GM12801 (cell line): ENCODE measurements around the gene ZFP36L2.

Experiments
- TF ChIP-seq, protein P1 (sequence below): IDR thresholded peaks from one replicate; pipeline ENCODE4 v1.5.1; 2011; ENCODE audit warnings: control low read depth; ENCODE audit not compliant: insufficient read length; ENCODE audit errors: extremely low read depth

The ZFP36L2 gene

DNA sequence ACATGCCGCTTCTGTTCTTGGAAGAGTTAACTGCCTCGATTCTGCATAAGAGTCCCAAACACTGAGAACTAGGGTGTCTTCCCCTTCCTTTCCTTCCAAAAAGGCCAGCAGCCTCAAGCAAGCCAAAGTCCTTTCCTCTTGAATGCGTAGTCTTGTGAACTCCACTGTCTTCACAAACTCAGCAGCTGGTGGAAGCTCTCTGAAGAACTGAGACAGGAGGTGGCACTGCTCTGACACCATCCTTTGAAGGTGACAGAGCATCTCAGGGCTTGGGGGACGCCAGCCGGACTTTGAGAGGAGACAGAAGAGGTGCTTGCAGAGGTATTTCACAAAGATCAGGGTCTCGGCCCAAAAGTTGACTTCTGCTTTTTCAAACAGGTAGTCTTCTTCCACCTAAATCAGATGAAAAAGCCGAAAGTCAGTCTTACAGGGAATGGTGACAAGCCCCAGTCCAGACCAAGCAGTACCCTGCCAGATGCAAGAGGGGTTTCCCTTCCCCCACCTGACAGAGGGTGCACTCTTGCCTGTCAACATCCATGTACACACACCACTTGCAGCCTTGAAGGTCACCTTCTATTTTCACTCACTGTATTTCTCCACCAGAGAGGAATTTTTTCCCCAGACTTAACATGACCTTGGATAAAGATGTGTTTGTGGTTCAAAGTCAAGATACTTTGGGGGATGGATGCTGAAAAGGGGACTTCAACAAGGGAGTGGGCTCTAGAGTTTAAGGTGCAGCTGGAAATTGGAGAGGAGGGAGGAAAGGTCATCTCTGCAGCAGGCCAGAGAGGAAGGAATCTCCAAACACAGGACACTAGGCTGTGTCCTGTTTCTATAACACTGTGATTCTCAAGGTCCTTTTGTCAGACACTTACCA, 4.8 kb upstream of the ZFP36L2 start:
- TF ChIP-seq, protein P1, sequence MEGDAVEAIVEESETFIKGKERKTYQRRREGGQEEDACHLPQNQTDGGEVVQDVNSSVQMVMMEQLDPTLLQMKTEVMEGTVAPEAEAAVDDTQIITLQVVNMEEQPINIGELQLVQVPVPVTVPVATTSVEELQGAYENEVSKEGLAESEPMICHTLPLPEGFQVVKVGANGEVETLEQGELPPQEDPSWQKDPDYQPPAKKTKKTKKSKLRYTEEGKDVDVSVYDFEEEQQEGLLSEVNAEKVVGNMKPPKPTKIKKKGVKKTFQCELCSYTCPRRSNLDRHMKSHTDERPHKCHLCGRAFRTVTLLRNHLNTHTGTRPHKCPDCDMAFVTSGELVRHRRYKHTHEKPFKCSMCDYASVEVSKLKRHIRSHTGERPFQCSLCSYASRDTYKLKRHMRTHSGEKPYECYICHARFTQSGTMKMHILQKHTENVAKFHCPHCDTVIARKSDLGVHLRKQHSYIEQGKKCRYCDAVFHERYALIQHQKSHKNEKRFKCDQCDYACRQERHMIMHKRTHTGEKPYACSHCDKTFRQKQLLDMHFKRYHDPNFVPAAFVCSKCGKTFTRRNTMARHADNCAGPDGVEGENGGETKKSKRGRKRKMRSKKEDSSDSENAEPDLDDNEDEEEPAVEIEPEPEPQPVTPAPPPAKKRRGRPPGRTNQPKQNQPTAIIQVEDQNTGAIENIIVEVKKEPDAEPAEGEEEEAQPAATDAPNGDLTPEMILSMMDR: no peak

DNA sequence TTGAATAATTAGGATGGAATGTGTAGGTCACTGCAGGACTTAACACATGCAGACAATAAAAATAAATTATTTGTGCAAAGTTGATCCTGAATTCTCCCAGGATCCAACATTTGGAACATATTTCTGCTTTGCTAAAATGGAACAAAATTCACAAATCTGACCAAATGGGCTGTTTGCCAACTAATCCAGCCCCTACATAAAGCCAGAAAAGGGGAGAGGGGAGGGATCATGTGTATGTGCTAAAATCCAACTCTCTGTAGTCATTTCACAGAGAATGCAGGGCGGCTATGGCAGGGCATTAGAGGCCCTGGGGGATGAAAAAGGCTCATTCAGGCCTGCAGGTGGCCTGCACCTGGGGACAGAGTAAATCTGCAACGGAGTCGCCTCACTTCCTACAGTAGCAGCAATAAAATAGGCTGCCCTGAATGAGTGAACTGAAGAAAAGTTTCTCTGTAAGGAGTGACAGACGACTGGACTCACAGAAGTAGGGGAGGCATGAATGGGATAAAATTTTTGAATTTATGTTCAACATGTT, 4.0 kb upstream of the ZFP36L2 start:
- TF ChIP-seq, protein P1: no peak

DNA sequence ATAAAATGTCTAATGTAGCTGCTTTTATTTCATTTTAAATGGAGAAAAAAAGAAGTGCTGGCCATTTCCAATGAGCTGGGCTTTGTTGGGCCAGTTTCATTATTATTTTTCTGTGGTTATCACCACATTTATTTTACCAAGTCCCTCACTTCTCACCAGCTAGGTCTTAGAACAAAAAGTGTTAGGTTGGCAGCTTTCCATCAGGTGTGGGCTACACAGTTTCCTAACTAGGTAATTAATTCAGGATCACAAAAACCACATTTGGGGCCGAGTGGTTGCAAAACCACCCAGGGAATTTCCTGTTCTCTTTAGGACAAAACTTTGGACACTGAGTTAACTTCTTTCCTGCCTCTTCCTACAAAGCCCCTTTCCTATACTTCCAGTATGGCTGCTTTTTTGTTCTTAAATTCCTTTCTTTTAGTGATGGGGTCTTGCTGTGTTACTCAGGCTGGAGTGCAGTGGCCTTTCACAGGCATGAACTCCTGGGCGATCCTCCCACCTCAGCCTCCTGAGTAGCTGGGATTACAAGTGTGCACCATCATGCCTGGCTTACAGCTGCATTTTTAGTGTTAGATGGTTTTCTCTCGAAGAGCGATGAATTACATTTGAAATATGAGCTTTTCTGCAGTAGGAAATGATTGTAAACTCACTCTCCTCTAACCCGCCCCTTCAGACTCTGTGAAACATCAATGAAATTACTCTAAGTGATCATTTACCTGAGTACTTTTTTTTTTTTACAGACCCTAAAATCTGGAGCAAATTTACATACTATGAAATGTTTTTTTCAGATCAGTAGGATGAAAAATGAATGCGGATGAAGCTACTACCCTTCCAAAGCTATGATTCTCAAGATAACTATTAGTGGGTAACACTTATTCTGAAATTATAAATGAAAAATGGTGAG, 2.6 kb upstream of the ZFP36L2 start:
- TF ChIP-seq, protein P1: no peak

DNA sequence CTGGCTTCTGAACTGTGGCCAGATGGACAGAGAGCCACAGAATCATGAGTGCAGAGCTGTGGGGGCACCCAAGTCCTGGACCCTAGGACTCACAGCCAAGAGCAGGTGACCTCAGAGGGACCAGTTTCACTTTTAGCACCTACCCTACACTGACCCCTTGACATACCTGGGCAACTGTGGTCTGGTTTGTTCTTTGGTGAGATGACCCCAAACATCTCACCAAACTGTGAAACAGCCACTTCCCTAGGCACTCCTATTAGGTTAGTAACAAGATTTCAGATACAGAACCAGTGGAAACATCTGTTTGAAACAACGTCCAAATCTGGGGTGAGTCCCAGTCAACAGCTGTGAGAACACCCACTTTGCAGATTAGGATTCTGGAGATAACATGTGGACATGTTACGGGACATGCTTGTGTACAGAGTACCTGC, 1.9 kb upstream of the ZFP36L2 start:
- TF ChIP-seq, protein P1: no peak

DNA sequence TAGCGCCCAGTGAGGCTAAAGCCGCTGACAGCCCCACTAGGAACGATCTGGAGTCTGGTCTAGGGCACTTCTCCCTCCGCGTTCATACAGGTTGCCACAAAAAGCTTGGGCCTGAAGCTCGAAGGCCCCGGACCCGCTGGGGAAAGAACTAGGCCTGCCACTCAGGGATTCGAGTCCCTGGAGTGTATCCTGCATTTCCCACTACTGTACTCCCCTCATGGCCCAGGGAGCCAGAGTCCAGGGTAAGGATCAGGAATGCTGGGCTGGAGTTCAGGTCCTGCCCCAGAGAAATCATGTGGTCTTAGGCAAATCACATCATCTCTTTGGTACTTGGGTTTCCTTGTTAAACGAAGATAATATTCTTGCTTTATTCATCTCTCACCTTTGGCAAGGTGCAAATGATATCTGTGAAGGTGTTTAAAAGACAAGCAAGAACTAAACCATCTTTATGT, 1.4 kb upstream of the ZFP36L2 start:
- TF ChIP-seq, protein P1: no peak

DNA sequence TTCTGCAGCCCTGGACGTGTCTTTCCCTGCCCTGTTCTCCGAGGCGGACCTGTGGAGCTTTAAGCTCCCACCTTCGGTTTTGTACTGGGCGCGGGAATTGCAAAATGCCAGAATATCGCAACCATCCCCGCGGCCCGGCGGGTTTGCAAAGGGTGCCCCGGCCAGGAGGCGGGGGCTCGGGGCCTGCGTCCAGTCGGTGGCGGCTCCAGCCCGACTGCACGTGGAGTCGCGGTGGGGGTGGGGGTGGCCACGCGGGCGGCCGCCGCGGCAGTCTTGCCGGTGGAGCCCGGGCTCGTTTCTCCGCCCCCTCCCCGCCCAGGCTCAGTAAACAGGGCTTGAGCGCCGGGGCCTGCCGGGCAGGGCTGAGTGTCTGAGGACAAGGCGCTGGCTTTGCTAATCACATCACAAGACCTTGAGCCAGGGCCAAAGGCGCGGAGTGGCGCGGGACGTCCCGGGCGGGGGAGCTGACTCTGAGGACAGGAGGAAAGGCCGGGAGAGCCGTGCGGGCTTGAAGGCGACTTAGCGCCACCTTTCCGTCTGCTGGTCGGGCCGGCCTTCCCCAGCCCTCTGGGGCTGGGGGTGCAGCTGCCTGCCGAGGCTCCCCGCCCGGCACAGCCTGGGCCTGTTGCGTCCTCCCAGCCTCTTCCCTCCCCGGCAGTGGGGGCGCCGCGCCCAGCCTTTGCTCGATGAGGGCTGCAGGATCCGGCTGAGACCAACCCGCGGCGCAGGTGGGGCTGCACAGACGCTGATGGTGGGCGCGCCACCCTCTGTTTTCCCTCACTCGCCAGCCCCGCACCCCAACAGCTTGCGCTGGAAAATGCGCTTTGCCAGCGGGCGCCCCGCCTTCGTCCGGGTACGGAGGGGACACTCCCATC, 786 bp upstream of the ZFP36L2 start:
- TF ChIP-seq, protein P1: no peak
